ENCODE measurements around the gene MAN1A2. TPM values are rescaled to one million over a fixed set of nuclear protein-coding genes. Genes with fewer than 3 reads are reported as not detected.
A peak's percentile ranks its signal among the peaks of the same experiment; 100 is the strongest.

Gene MAN1A2
- total RNA-seq, 1 experiment from 2014 or later: 21.1 TPM

DNA sequence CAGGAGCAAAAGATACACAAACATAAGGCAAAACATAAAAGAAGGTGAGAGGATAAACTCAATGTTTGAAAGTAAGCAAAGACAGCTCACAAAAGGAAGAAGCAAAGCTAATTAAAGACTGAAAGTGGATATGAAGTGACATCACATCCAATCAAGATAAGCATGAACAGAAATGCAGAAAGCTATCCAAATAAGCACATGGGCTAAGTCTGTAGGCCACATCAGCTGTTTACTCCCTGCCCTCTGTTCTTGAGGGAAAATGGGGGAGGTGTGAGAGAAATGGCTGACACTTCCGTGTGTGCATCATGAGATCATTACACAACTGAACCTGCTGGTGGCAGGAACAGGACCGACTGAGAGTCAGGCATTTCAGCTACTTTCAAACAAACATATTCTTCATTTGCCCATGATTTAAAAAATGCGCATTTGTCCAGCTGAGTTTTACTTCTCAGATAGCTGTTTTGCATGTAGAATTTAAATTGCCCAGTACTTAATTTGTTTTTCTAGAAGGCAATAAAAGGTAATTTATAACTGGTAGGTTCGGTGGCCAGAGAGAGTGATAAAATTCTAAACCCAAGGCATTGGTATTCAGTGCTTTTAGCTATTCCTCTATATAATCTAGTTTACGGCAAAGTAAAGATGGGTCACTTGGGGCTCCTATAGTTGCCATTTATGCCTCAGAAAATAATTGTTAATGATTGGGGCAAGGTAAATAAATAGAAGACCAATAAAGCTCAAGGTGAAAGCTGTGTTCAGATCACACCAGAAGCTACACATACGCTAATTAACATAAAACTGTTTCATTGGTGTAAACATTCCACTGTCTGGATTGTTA, 27.2 kb upstream of the MAN1A2 start:
- TF ChIP-seq EZH2phosphoT487 (IDR thresholded peaks at IDR 0.05; ENCODE audit: borderline replicate concordance, low read length): no peak
- TF ChIP-seq, protein P1, sequence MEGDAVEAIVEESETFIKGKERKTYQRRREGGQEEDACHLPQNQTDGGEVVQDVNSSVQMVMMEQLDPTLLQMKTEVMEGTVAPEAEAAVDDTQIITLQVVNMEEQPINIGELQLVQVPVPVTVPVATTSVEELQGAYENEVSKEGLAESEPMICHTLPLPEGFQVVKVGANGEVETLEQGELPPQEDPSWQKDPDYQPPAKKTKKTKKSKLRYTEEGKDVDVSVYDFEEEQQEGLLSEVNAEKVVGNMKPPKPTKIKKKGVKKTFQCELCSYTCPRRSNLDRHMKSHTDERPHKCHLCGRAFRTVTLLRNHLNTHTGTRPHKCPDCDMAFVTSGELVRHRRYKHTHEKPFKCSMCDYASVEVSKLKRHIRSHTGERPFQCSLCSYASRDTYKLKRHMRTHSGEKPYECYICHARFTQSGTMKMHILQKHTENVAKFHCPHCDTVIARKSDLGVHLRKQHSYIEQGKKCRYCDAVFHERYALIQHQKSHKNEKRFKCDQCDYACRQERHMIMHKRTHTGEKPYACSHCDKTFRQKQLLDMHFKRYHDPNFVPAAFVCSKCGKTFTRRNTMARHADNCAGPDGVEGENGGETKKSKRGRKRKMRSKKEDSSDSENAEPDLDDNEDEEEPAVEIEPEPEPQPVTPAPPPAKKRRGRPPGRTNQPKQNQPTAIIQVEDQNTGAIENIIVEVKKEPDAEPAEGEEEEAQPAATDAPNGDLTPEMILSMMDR (conservative IDR thresholded peaks at IDR 0.05; ENCODE audit: low read depth, low read length): 0 out of 2 replicates have a peak, but pooled peaks have one; percentile 22
- no peak for TF ChIP-seq EZH2 (IDR thresholded peaks at IDR 0.05; ENCODE audit: low read length, unreplicated experiment)
- ATAC-seq: peak; percentile 47
- POLR2A ChIA-PET (ENCODE audit: unreplicated experiment): interaction anchor here (0.7 kb wide), 1 partner anchor 279 kb away, joined by 3 read pairs; no protein-coding TSS in a partner anchor
- no peaks in the 10 kb centered on the region for H3K79me2 ChIP-seq (ENCODE audit: low read length)
- no peaks in the 10 kb centered on the region for H4K20me1 ChIP-seq (ENCODE audit: low read length)
- DNase-seq: peak; percentile 53
- H3K4me3 ChIP-seq (ENCODE audit: low read length): no peak overlapping the region
- H3K4me2 ChIP-seq (ENCODE audit: low read length): 0 out of 2 replicates have a peak overlapping the region, but pooled peaks have one; percentile 21
- no peaks in the 10 kb centered on the region for H3K36me3 ChIP-seq (ENCODE audit: low read depth, low read length)
- peak overlapping the region; percentile 63 for H2AFZ ChIP-seq (ENCODE audit: low read length)
- no peaks in the 10 kb centered on the region for H3K9me3 ChIP-seq (ENCODE audit: low read length)
- intact Hi-C loops (cut with micrococcal nuclease): no loop called here
- H3K27ac ChIP-seq (ENCODE audit: low read length): no peak overlapping the region
- H3K4me1 ChIP-seq (ENCODE audit: insufficient read depth, low read length): peaks cover 7% of the 10 kb centered on the region; the same call in 1 of the 2 replicates
- no TSS peak for BruUV-seq (replicated peaks)
- H3F3A ChIP-seq (ENCODE audit: low read length, unreplicated experiment): no peaks in the 10 kb centered on the region
- CTCF ChIA-PET: interaction anchor here (1.1 kb wide), 1 partner anchor 29 kb away, joined by 5 read pairs; no protein-coding TSS in a partner anchor
- no peak overlapping the region for H3K9ac ChIP-seq (ENCODE audit: low read length)
- no peaks in the 10 kb centered on the region for H3K9me2 ChIP-seq (replicated peaks; ENCODE audit: low read length)
- no peaks in the 10 kb centered on the region for H3K27me3 ChIP-seq (ENCODE audit: low read length)

DNA sequence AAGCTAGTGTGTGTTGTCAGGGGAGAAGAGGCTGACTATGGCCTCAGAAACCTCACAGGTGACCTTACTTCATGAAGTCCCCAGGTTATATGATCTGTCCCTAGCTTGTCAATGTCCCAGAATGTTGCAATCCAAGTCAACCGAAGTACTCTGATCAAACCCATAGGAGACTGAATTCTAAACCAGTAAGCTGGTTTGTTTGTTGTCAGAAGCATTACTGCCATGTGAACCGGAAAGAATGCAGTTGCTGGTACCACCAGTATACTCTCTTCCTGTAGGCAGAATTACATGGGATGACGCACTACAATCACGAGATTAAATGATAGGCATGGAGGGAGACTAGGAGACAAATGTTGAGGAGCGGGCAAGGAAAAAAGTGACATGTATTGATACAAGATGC, 26.1 kb upstream of the MAN1A2 start:
- peaks cover 9% of the 10 kb centered on the region for H3K4me1 ChIP-seq (ENCODE audit: insufficient read depth, low read length)
- H4K20me1 ChIP-seq (ENCODE audit: low read length): no peaks in the 10 kb centered on the region
- H3K4me2 ChIP-seq (ENCODE audit: low read length): no peak overlapping the region
- POLR2A ChIA-PET (ENCODE audit: unreplicated experiment): no interaction called here
- no peaks in the 10 kb centered on the region for H3K9me3 ChIP-seq (ENCODE audit: low read length)
- no peak for DNase-seq
- H3K27me3 ChIP-seq (ENCODE audit: low read length): no peaks in the 10 kb centered on the region
- H2AFZ ChIP-seq (ENCODE audit: low read length): no peak overlapping the region
- ATAC-seq: no peak
- BruUV-seq (replicated peaks): no TSS peak
- intact Hi-C loops (cut with micrococcal nuclease): no loop called here
- CTCF ChIA-PET: no interaction called here
- no peak overlapping the region for H3K4me3 ChIP-seq (ENCODE audit: low read length)
- no peaks in the 10 kb centered on the region for H3F3A ChIP-seq (ENCODE audit: low read length, unreplicated experiment)
- H3K9me2 ChIP-seq (replicated peaks; ENCODE audit: low read length): no peaks in the 10 kb centered on the region
- H3K79me2 ChIP-seq (ENCODE audit: low read length): no peaks in the 10 kb centered on the region
- H3K27ac ChIP-seq (ENCODE audit: low read length): no peak overlapping the region
- H3K36me3 ChIP-seq (ENCODE audit: low read depth, low read length): no peaks in the 10 kb centered on the region
- TF ChIP-seq EZH2phosphoT487 (IDR thresholded peaks at IDR 0.05; ENCODE audit: borderline replicate concordance, low read length): no peak
- no peak for TF ChIP-seq EZH2 (IDR thresholded peaks at IDR 0.05; ENCODE audit: low read length, unreplicated experiment)
- TF ChIP-seq, protein P1 (conservative IDR thresholded peaks at IDR 0.05; ENCODE audit: low read depth, low read length): no peak
- H3K9ac ChIP-seq (ENCODE audit: low read length): no peak overlapping the region

DNA sequence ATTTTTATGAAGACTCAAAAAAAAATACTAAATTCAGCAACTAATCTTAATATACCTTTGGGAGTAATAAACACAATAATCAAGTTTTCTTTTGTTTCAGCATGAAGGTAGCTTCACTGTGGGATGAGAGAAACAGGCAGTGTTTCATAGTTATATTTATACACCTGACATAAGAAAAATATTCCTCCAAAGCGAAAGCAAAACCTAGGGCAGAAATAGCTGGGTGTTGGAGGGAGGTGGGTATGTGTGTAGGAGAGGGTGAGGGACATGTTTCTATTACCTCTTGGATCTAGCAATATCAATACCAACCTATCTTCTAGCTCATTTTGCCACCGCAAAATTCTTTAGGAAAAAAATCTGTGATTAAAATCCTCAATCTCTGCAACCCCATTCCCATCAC, 24.9 kb upstream of the MAN1A2 start:
- H3K36me3 ChIP-seq (ENCODE audit: low read depth, low read length): no peaks in the 10 kb centered on the region
- ATAC-seq (no peak), DNase-seq (no peak)
- no peak overlapping the region for H3K27ac ChIP-seq (ENCODE audit: low read length)
- CTCF ChIA-PET: no interaction called here
- H3K9me2 ChIP-seq (replicated peaks; ENCODE audit: low read length): no peaks in the 10 kb centered on the region
- H3K9me3 ChIP-seq (ENCODE audit: low read length): no peaks in the 10 kb centered on the region
- TF ChIP-seq EZH2phosphoT487 (IDR thresholded peaks at IDR 0.05; ENCODE audit: borderline replicate concordance, low read length): no peak
- TF ChIP-seq EZH2 (IDR thresholded peaks at IDR 0.05; ENCODE audit: low read length, unreplicated experiment): no peak
- TF ChIP-seq, protein P1 (conservative IDR thresholded peaks at IDR 0.05; ENCODE audit: low read depth, low read length): no peak
- no peaks in the 10 kb centered on the region for H3F3A ChIP-seq (ENCODE audit: low read length, unreplicated experiment)
- no TSS peak for BruUV-seq (replicated peaks)
- H3K4me1 ChIP-seq (ENCODE audit: insufficient read depth, low read length): peaks cover 21% of the 10 kb centered on the region
- intact Hi-C loops (cut with micrococcal nuclease): no loop called here
- POLR2A ChIA-PET (ENCODE audit: unreplicated experiment): interaction anchor here (0.5 kb wide), 1 partner anchor 24 kb away, joined by 9 read pairs; no protein-coding TSS in a partner anchor
- no peaks in the 10 kb centered on the region for H3K79me2 ChIP-seq (ENCODE audit: low read length)
- H3K9ac ChIP-seq (ENCODE audit: low read length): no peak overlapping the region
- no peaks in the 10 kb centered on the region for H3K27me3 ChIP-seq (ENCODE audit: low read length)
- H2AFZ ChIP-seq (ENCODE audit: low read length): no peak overlapping the region
- H3K4me2 ChIP-seq (ENCODE audit: low read length): no peak overlapping the region
- H3K4me3 ChIP-seq (ENCODE audit: low read length): no peak overlapping the region
- no peaks in the 10 kb centered on the region for H4K20me1 ChIP-seq (ENCODE audit: low read length)
